ENCODE results near the gene GABBR1. TPM values are rescaled to one million over a fixed set of nuclear protein-coding genes. Genes with fewer than 3 reads are reported as not detected.

Gene GABBR1
- polyA plus RNA-seq, 1 donor (not counting 4 experiments of a cell fraction or from before 2014, with no cell fraction given) = 18.9 TPM

DNA sequence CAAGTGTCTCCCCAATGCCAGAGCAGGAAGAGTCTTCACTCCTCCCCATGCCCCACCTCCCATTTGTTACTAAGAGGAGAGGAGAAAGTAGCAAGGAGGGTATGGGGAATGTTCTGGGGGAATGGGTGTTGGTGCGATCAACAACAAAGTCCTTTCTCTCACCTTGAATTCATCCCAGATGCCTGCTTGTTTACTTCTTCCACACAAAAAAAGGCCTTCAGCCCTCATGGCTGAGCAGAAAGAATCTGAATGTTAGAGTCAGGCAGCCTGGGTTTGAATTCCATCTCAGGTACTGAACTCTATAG, 33.8 kb upstream of the GABBR1 start:
- FAIRE-seq = no peak
- dilution Hi-C loops (cut with MboI; ENCODE audit: extremely low pct_ligation_motif_present, low sequenced_read_pairs) = no loop called here
- peaks cover 9% of the 10 kb centered on the region for H3K4me1 ChIP-seq (ENCODE audit: control insufficient read depth, extremely low read depth, insufficient read depth, low read length)

DNA sequence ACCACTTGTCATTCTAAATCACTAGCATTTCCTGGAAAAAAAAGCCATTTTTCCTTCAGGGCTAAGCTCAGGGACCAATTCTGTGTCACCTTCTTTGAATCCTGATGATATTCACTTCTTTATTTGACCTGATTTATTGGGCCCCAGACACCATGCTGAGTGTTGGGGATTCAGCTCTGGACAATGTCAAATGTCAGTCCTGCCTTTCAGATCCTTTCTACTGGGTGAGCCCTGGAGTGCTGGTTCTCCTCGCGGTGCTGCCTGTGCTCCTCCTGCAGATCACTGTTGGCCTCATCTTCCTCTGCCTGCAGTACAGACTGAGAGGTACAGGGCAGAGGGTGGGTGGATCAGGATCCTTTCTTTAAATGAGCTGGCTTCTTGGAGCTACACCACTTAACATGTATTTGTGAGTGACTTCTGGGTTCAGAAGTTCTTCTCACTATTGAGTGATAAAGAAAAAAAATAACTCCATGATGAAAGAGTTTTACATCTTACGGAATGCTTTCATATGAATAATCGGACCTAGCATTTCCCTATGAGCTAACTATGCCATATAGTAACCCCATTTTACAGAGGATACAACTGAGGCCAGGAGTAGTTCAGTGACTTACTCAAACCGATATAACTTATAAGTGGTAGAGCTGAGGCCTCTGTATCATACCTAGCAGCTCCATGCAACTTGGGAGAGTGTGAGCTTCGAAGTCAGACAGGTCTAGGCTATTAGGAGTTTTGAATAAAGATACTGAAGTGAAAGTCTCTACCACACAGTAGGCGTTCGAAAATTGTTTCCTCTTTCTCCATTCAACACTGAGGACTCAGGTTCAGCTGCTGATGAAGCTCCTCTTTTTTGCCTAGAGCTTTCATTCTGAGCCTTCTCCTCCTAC, 33.2 kb upstream of the GABBR1 start:
- dilution Hi-C loops (cut with MboI; ENCODE audit: extremely low pct_ligation_motif_present, low sequenced_read_pairs) = no loop called here

More for the DNA sequence above, 33.8 kb upstream of the GABBR1 start:
- H3K4me3 ChIP-seq (ENCODE audit: control insufficient read depth in 2 of 3, extremely low read depth in 1 of 3, insufficient read depth in 2 of 3, low read depth in 1 of 3, low read length in 3 of 3) = no peak overlapping the region
- H3K27me3 ChIP-seq (ENCODE audit: control insufficient read depth, extremely low read depth, insufficient read depth, low read length) = no peaks in the 10 kb centered on the region
- no peak overlapping the region for H2AFZ ChIP-seq (ENCODE audit: control insufficient read depth, low read length)
- H3K4me2 ChIP-seq (ENCODE audit: control insufficient read depth, extremely low read depth, insufficient read depth, low read depth, low read length) = no peak overlapping the region
- H3K9me1 ChIP-seq (ENCODE audit: control insufficient read depth, extremely low read depth, insufficient read depth, low read length) = no peaks in the 10 kb centered on the region
- peaks cover 0 to 1% of the 10 kb centered on the region in 2 experiments for H3K36me3 ChIP-seq (ENCODE audit: control insufficient read depth in 2 of 2, extremely low read depth in 1 of 2, insufficient read depth in 2 of 2, low read length in 2 of 2)
- TF ChIP-seq EZH2 (IDR thresholded peaks at IDR 0.05; ENCODE audit: low read length) (no peak), CTCF (optimal IDR thresholded peaks at IDR 0.05 in 1 of 3, IDR thresholded peaks at IDR 0.05 in 1 of 3, conservative IDR thresholded peaks at IDR 0.05 in 1 of 3; ENCODE audit: extremely low read depth in 1 of 3, insufficient read depth in 2 of 3, low read length in 3 of 3) (no peak)
- H3K27ac ChIP-seq (ENCODE audit: control insufficient read depth, insufficient read depth, low read length) = no peak overlapping the region
- no peaks in the 10 kb centered on the region for H3K9me3 ChIP-seq (ENCODE audit: control insufficient read depth, low read depth, low read length)
- no peaks in the 10 kb centered on the region for H4K20me1 ChIP-seq (ENCODE audit: control insufficient read depth, extremely low read depth, insufficient read depth, low read length)
- H3K9ac ChIP-seq (ENCODE audit: control insufficient read depth, extremely low read depth, insufficient read depth, low read length) = no peak overlapping the region
- H3K79me2 ChIP-seq (ENCODE audit: control insufficient read depth, insufficient read depth, low read length) = no peaks in the 10 kb centered on the region
- DNase-seq (ENCODE audit: low read depth, low spot score) = no peak

More for the DNA sequence above, 33.2 kb upstream of the GABBR1 start:
- Histone ChIP-seq H3K4me1 (ENCODE audit: control insufficient read depth, extremely low read depth, insufficient read depth, low read length) (peaks cover 11% of the 10 kb centered on the region), H2AFZ (ENCODE audit: control insufficient read depth, low read length) (no peak overlapping the region), H4K20me1 (ENCODE audit: control insufficient read depth, extremely low read depth, insufficient read depth, low read length) (no peaks in the 10 kb centered on the region), H3K27ac (ENCODE audit: control insufficient read depth, insufficient read depth, low read length) (no peak overlapping the region), H3K9ac (ENCODE audit: control insufficient read depth, extremely low read depth, insufficient read depth, low read length) (no peak overlapping the region), H3K79me2 (ENCODE audit: control insufficient read depth, insufficient read depth, low read length) (no peaks in the 10 kb centered on the region), H3K4me2 (ENCODE audit: control insufficient read depth, extremely low read depth, insufficient read depth, low read depth, low read length) (no peak overlapping the region), H3K36me3 (ENCODE audit: control insufficient read depth in 2 of 2, extremely low read depth in 1 of 2, insufficient read depth in 2 of 2, low read length in 2 of 2) (peaks cover 0 to 1% of the 10 kb centered on the region in 2 experiments), H3K9me1 (ENCODE audit: control insufficient read depth, extremely low read depth, insufficient read depth, low read length) (no peaks in the 10 kb centered on the region), H3K27me3 (ENCODE audit: control insufficient read depth, extremely low read depth, insufficient read depth, low read length) (no peaks in the 10 kb centered on the region), H3K9me3 (ENCODE audit: control insufficient read depth, low read depth, low read length) (no peaks in the 10 kb centered on the region), H3K4me3 (ENCODE audit: control insufficient read depth in 2 of 3, extremely low read depth in 1 of 3, insufficient read depth in 2 of 3, low read depth in 1 of 3, low read length in 3 of 3) (no peak overlapping the region)
- FAIRE-seq = no peak
- TF ChIP-seq EZH2 (IDR thresholded peaks at IDR 0.05; ENCODE audit: low read length) = no peak
- no peak for TF ChIP-seq CTCF (optimal IDR thresholded peaks at IDR 0.05 in 1 of 3, IDR thresholded peaks at IDR 0.05 in 1 of 3, conservative IDR thresholded peaks at IDR 0.05 in 1 of 3; ENCODE audit: extremely low read depth in 1 of 3, insufficient read depth in 2 of 3, low read length in 3 of 3)
- DNase-seq (ENCODE audit: low read depth, low spot score) = no peak

All from keratinocyte (primary cell).